ENCODE measurements around the gene PC. TPM values are rescaled to one million over a fixed set of nuclear protein-coding genes. Genes with fewer than 3 reads are reported as not detected.

Gene PC
- total RNA-seq, 6 donors from 2014 or later, result 5.0 to 49.9 (median 20.9) TPM

- 68 to 86% methylated on average over 6 of the region's 6 CpGs for WGBS, 2 donors
- peaks cover 0 to 6% (median 0%) of the 10 kb centered on the region in 4 donors for H3K4me1 ChIP-seq
- TF ChIP-seq POLR2AphosphoS5 (IDR thresholded peaks at IDR 0.05), result no peak
- TF ChIP-seq, protein P1, sequence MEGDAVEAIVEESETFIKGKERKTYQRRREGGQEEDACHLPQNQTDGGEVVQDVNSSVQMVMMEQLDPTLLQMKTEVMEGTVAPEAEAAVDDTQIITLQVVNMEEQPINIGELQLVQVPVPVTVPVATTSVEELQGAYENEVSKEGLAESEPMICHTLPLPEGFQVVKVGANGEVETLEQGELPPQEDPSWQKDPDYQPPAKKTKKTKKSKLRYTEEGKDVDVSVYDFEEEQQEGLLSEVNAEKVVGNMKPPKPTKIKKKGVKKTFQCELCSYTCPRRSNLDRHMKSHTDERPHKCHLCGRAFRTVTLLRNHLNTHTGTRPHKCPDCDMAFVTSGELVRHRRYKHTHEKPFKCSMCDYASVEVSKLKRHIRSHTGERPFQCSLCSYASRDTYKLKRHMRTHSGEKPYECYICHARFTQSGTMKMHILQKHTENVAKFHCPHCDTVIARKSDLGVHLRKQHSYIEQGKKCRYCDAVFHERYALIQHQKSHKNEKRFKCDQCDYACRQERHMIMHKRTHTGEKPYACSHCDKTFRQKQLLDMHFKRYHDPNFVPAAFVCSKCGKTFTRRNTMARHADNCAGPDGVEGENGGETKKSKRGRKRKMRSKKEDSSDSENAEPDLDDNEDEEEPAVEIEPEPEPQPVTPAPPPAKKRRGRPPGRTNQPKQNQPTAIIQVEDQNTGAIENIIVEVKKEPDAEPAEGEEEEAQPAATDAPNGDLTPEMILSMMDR (IDR thresholded peaks at IDR 0.05), result no peak
- no peak for TF ChIP-seq EP300 (IDR thresholded peaks at IDR 0.05)
- TF ChIP-seq POLR2A (IDR thresholded peaks at IDR 0.05), result no peak
- no peak overlapping the region for H3K27ac ChIP-seq
- peaks cover 0 to 3% (median 0%) of the 10 kb centered on the region in 4 donors for H3K36me3 ChIP-seq
- no peaks in the 10 kb centered on the region for H3K27me3 ChIP-seq
- ATAC-seq (ENCODE audit: low FRiP score in 2 of 2), result no peak
- no peak for DNase-seq
- H3K9me3 ChIP-seq, result no peaks in the 10 kb centered on the region
- no peak overlapping the region for H3K4me3 ChIP-seq
These were observed 84.0 kb downstream of the PC start for GRCh38 chr11:66874232-66874631.

GRCh38 chr11:66871521-66871901 lies 86.7 kb downstream of the PC start:
- Histone ChIP-seq H3K4me1 (peaks cover 0 to 3% (median 0%) of the 10 kb centered on the region in 4 donors), H3K9me3 (no peaks in the 10 kb centered on the region), H3K4me3 (no peak overlapping the region), H3K27me3 (no peaks in the 10 kb centered on the region), H3K36me3 (peaks cover 0 to 3% (median 0%) of the 10 kb centered on the region in 4 donors), H3K27ac (no peak overlapping the region)
- 95 to 96% methylated on average over 18 of the region's 18 CpGs for WGBS, 2 donors
- DNase-seq (peak in 1 of 2 donors; percentile 56), ATAC-seq (ENCODE audit: low FRiP score in 2 of 2) (no peak)
- TF ChIP-seq EP300 (IDR thresholded peaks at IDR 0.05) (no peak), POLR2AphosphoS5 (IDR thresholded peaks at IDR 0.05) (no peak), POLR2A (IDR thresholded peaks at IDR 0.05) (no peak)
- TF ChIP-seq, protein P1 (IDR thresholded peaks at IDR 0.05), result no peak

DNA sequence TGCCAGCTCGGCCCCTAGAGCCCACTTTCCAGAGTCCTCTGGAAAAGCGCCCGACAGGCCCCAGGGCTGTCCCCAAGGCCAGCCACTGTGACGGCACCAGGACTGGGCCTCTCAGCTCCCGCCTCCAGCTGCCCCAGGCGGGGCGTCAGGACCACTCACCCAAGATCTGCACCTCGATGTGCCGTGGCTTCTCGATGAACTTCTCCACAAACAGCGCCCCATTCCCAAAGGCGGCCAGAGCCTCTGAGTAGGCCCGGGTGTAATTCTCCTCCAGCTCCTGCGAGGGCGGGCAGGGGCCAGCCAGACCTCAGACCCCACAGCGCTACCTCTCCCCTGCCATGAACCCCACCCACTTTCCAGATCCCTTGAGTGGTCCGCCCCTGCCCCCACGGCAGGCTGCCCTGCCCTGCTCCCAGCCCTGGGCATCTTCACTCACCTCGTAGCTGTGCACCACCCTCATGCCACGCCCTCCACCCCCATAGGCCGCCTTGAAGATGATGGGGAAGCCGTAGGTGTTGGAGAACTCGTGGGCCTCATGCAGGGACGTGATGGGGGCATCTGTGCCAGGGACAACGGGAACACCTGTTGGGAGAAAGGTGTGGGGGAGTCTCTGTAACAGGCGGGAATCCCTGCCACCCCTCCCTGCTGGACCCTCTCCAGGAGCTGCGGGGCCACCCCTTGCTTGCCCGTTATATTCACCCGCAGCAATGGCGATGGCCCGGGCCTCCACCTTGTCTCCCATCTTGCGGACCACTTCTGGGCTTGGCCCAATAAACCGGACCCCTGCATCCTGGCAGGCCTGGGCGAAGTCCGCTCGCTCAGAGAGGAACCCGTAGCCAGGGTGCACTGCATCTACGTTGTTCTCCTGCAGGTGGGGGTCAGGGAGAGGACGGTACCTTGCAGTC lies 87.3 kb downstream of the PC start:
- H3K27me3 ChIP-seq, result no peaks in the 10 kb centered on the region
- peaks cover 0 to 3% (median 0%) of the 10 kb centered on the region in 4 donors for H3K36me3 ChIP-seq
- ATAC-seq (ENCODE audit: low FRiP score in 2 of 2) (no peak), DNase-seq (peak in 1 of 2 donors; percentile 60)
- TF ChIP-seq POLR2A (IDR thresholded peaks at IDR 0.05) (no peak), EP300 (IDR thresholded peaks at IDR 0.05) (no peak), POLR2AphosphoS5 (IDR thresholded peaks at IDR 0.05) (no peak)
- TF ChIP-seq, protein P1 (IDR thresholded peaks at IDR 0.05), result no peak
- H3K9me3 ChIP-seq, result no peaks in the 10 kb centered on the region
- no peak overlapping the region for H3K4me3 ChIP-seq
- WGBS, 2 donors, result 95 to 96% methylated on average over 30 to 39 of the region's 39 CpGs
- H3K27ac ChIP-seq, result no peak overlapping the region
- peaks cover 0 to 3% (median 0%) of the 10 kb centered on the region in 4 donors for H3K4me1 ChIP-seq

- peaks cover 0 to 3% (median 0%) of the 10 kb centered on the region in 4 donors for H3K36me3 ChIP-seq
- H3K27me3 ChIP-seq, result no peaks in the 10 kb centered on the region
- peaks cover 0 to 3% (median 0%) of the 10 kb centered on the region in 4 donors for H3K4me1 ChIP-seq
- H3K9me3 ChIP-seq, result no peaks in the 10 kb centered on the region
- WGBS, 2 donors, result 97% methylated on average over 12 to 16 of the region's 16 CpGs
- DNase-seq (peak in 1 of 2 donors; percentile 76), ATAC-seq (ENCODE audit: low FRiP score in 2 of 2) (no peak)
- no peak overlapping the region for H3K4me3 ChIP-seq
- TF ChIP-seq EP300 (IDR thresholded peaks at IDR 0.05) (no peak), POLR2AphosphoS5 (IDR thresholded peaks at IDR 0.05) (no peak), POLR2A (IDR thresholded peaks at IDR 0.05) (no peak)
- TF ChIP-seq, protein P1 (IDR thresholded peaks at IDR 0.05), result no peak
- H3K27ac ChIP-seq, result no peak overlapping the region
These were observed 88.1 kb downstream of the PC start for GRCh38 chr11:66870131-66870530.
